NCI-H460 (cell line): ENCODE measurements around the gene ZFYVE1. TPM values are rescaled to one million over a fixed set of nuclear protein-coding genes. Genes with fewer than 3 reads are reported as not detected.

Experiments used
- DNase-seq: peaks from one replicate; pipeline ENCODE4 v3.0.0-alpha.2; 2016; ENCODE audit warnings: low read depth; ENCODE audit errors: extremely low read depth
- small RNA-seq, 2 experiments: library from RNA; depleted of rRNA; stranded (forward); fragments of <200 nt; gene quantifications; one replicate each; pipeline ENCODE3, GENCODE V24; 2014
- total RNA-seq: library from RNA; depleted of rRNA; stranded (reverse); fragments of >200 nt; shearing (Covaris generic); gene quantifications from 2 replicates; pipeline ENCODE4 v1.2.3, GENCODE V29; 2014; rRNA removed

Gene ZFYVE1
- total RNA-seq, 1 experiment from 2014 or later: 5.8 TPM

- no peak for DNase-seq
Observed at GRCh38 chr14:72925815-72926291, 101.1 kb downstream of the ZFYVE1 start.

- no peak for DNase-seq
Observed at GRCh38 chr14:72925171-72925759, 101.6 kb downstream of the ZFYVE1 start.

- DNase-seq: no peak
Observed at GRCh38 chr14:72924337-72924736, 102.6 kb downstream of the ZFYVE1 start.

DNA sequence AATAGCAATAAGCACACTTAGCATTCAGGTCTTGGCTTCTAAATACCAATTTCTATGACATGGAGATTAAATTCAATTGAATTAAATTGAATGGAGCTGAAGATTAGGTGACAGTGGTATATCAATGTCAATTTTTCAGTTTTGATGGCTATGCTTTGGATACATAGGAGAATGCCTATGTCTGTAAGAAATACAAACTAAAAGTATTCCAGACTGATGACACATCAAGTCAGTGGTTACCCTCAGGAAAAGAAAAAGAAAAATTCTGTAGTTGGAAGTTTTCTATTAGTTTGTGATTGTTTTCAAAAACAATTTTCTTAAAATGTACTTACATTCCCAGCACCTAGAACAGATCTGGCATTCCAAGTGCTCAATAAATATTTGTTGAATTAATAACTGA, 105.5 kb downstream of the ZFYVE1 start:
- DNase-seq: no peak

DNA sequence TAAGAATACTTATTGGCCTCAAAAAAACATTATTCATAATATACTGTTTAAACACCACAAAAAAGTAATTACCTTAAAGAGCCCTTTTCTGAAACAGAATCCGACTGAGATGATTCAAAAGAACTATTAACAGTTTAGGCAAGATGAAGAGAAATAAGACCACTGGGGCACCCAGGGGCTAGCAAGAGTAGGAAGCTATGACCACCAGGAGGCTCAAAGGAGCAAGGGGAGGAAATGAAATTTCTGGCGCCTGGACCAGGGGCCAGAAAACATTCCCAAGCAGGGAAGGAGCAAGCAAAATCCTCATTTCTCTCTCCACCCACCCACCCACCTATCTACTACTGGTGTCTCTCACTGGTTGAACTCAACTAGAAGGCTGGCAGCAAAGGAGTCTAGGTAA, 106.9 kb downstream of the ZFYVE1 start:
- no peak for DNase-seq

Small RNA genes lying within 50 kb of the gene (small RNA-seq; reads per million reads assigned to genes)
- 0 reads per million in 2 experiments for gene RN7SL586P

Other genes with a start within 250 kb of the ZFYVE1 start
- not detected in 2 replicates for gene DPF3, start 133.0 kb downstream of the ZFYVE1 start, total RNA-seq
- gene DCAF4, start 100.6 kb downstream of the ZFYVE1 start, total RNA-seq: 18.8 and 21.5 TPM in 2 replicates
- gene RBM25, start 31.4 kb upstream of the ZFYVE1 start, total RNA-seq: 30.0 and 35.0 TPM in 2 replicates
- gene PSEN1, start 109.4 kb upstream of the ZFYVE1 start, total RNA-seq: 34.1 and 48.2 TPM in 2 replicates
- 0.72 and 0.92 TPM in 2 replicates for gene PAPLN, start 210.4 kb upstream of the ZFYVE1 start, total RNA-seq